GM23338 (cell line): ENCODE data around the gene MPO. TPM values are rescaled to one million over a fixed set of nuclear protein-coding genes. Genes with fewer than 3 reads are reported as not detected.

Source experiments
- ATAC-seq: fragments of 200-7000 bp; cut with Tn5 transposase; 3 replicates; pipeline ENCODE4 v1.9.1; 2020
- DNase-seq: peaks from one replicate; pipeline ENCODE4 v3.0.0-alpha.2; 2015; ENCODE audit warnings: low spot score
- H2AFZ ChIP-seq: fragments of 200-600 bp; sonication (generic); 2 replicates; pipeline ENCODE4 v1.8.0; 2016; ENCODE audit warnings: antibody characterized with exemption, mild to moderate bottlenecking, moderate library complexity
- H3F3A ChIP-seq: fragments of 200-600 bp; sonication (generic); replicated peaks from 2 replicates; pipeline ENCODE4 v1.8.0; 2017; ENCODE audit warnings: antibody characterized with exemption, mixed run types, low read depth
- H3K27ac ChIP-seq: fragments of 200-600 bp; sonication (generic); 2 replicates; pipeline ENCODE4 v1.6.1; 2016; ENCODE audit warnings: low read depth
- H3K27me3 ChIP-seq: fragments of 200-600 bp; sonication (generic); 2 replicates; pipeline ENCODE4 v1.8.0; 2016; ENCODE audit warnings: mild to moderate bottlenecking, mixed run types, moderate library complexity; ENCODE audit not compliant: insufficient read depth
- H3K36me3 ChIP-seq: fragments of 200-600 bp; sonication (generic); 2 replicates; pipeline ENCODE4 v1.8.0; 2016; ENCODE audit warnings: mild to moderate bottlenecking; ENCODE audit not compliant: insufficient read depth
- H3K4me1 ChIP-seq: fragments of 200-600 bp; sonication (generic); 2 replicates; pipeline ENCODE4 v1.8.0; 2016; ENCODE audit warnings: mild to moderate bottlenecking, moderate library complexity; ENCODE audit not compliant: insufficient read depth
- H3K4me2 ChIP-seq: fragments of 200-600 bp; sonication (generic); 2 replicates; pipeline ENCODE4 v1.7.1; 2017; ENCODE audit warnings: mixed run types
- H3K4me3 ChIP-seq: fragments of 200-600 bp; sonication (generic); 2 replicates; pipeline ENCODE4 v1.6.1; 2016; ENCODE audit warnings: mixed run types
- H3K79me2 ChIP-seq: fragments of 200-600 bp; sonication (generic); replicated peaks from 2 replicates; pipeline ENCODE4 v1.8.0; 2017; ENCODE audit warnings: mild to moderate bottlenecking; ENCODE audit not compliant: insufficient read depth
- H3K9me2 ChIP-seq: fragments of 200-600 bp; sonication (generic); 2 replicates; pipeline ENCODE4 v1.8.0; 2017; ENCODE audit not compliant: insufficient read depth
- H4K20me1 ChIP-seq: fragments of 200-600 bp; sonication (generic); replicated peaks from 2 replicates; pipeline ENCODE4 v1.8.0; 2017; ENCODE audit warnings: mild to moderate bottlenecking; ENCODE audit not compliant: insufficient read depth
- H3K27ac Mint-ChIP-seq: 2 replicates; pipeline ENCODE4 v1.8.0; 2020; ENCODE audit warnings: inconsistent platforms, mild to moderate bottlenecking, moderate library complexity, mixed read lengths
- H3K27me3 Mint-ChIP-seq: 3 replicates; pipeline ENCODE4 v1.8.0; 2022; ENCODE audit warnings: low read depth, mild to moderate bottlenecking, moderate library complexity, mixed read lengths, inconsistent platforms; ENCODE audit not compliant: insufficient read depth, poor library complexity
- H3K36me3 Mint-ChIP-seq: 3 replicates; pipeline ENCODE4 v1.8.0; 2021; ENCODE audit warnings: low read depth, mild to moderate bottlenecking, inconsistent platforms, moderate library complexity, mixed read lengths
- H3K4me1 Mint-ChIP-seq: 3 replicates; pipeline ENCODE4 v1.8.0; 2020; ENCODE audit warnings: mild to moderate bottlenecking, inconsistent platforms, mixed read lengths
- H3K4me3 Mint-ChIP-seq: 3 replicates; pipeline ENCODE4 v1.8.0; 2021; ENCODE audit warnings: moderate library complexity, mild to moderate bottlenecking, inconsistent platforms, mixed read lengths
- H3K9me3 Mint-ChIP-seq: 3 replicates; pipeline ENCODE4 v1.8.0; 2020; ENCODE audit warnings: moderate library complexity, mild to moderate bottlenecking, inconsistent platforms, mixed read lengths
- CREB1 ChIP-seq: fragments of 250-450 bp; sonication (Bioruptor Pico); IDR thresholded peaks from 2 replicates; pipeline ENCODE4 v1.5.0; 2020; ENCODE audit warnings: low read depth, mild to moderate bottlenecking, moderate library complexity
- EZH2 ChIP-seq: fragments of 200-600 bp; sonication (generic); IDR thresholded peaks from one replicate; pipeline ENCODE4 v1.8.0; 2017; ENCODE audit warnings: antibody characterized with exemption, mild to moderate bottlenecking, low read depth; ENCODE audit not compliant: unreplicated experiment
- EZH2phosphoT487 ChIP-seq: fragments of 200-600 bp; sonication (generic); IDR thresholded peaks from one replicate; pipeline ENCODE4 v1.8.1; 2018; ENCODE audit warnings: antibody characterized with exemption; ENCODE audit not compliant: unreplicated experiment
- JUNB ChIP-seq: IDR thresholded peaks from one replicate; pipeline ENCODE4 v1.6.1; 2016; ENCODE audit warnings: antibody characterized with exemption; ENCODE audit not compliant: unreplicated experiment
- NANOG ChIP-seq: IDR thresholded peaks from 2 replicates; pipeline ENCODE4 v1.6.1; 2016; ENCODE audit warnings: antibody characterized with exemption, borderline replicate concordance
- ZNF114 ChIP-seq: fragments of 250-450 bp; sonication (Bioruptor Pico); IDR thresholded peaks from 2 replicates; pipeline ENCODE4 v1.5.0; 2020; ENCODE audit warnings: mild to moderate bottlenecking, moderate library complexity
- ZNF331 ChIP-seq: fragments of 250-450 bp; sonication (Bioruptor Pico); IDR thresholded peaks from 2 replicates; pipeline ENCODE4 v1.5.0; 2020; ENCODE audit warnings: low read depth, mild to moderate bottlenecking, moderate library complexity
- polyA plus RNA-seq: library from polyadenylated mRNA; unstranded; fragments of >200 nt; fragmentation: Nextera tagmentation; extraction: Ambion mirVana; gene quantifications from 2 replicates; pipeline ENCODE4 v1.2.1, GENCODE V29; 2016
- total RNA-seq: library from RNA; depleted of rRNA; stranded (reverse); fragments of >200 nt; shearing (Covaris generic); gene quantifications from 2 replicates; pipeline ENCODE4 v1.2.3, GENCODE V29; 2014
- TF ChIP-seq, protein P1 (sequence below), 2 experiments: fragments of 200-600 bp in 1 of 2; sonication (generic) in 1 of 2; conservative IDR thresholded peaks; 2 replicates each; pipeline versions ENCODE4 v1.5.1 to v1.6.1; 2016 to 2017; ENCODE audit warnings: antibody characterized with exemption in 2 of 2, low read depth in 2 of 2, mild to moderate bottlenecking in 2 of 2, moderate library complexity in 1 of 2
- TF ChIP-seq, protein P2 (sequence below): IDR thresholded peaks from 2 replicates; pipeline ENCODE4 v1.6.1; 2016; ENCODE audit warnings: antibody characterized with exemption
- TF ChIP-seq, protein P3 (sequence below): IDR thresholded peaks from one replicate; pipeline ENCODE4 v1.6.1; 2018; ENCODE audit warnings: antibody characterized with exemption; ENCODE audit not compliant: unreplicated experiment

The MPO gene
- total and polyA plus RNA-seq, 2 experiments from 2014 or later: 0.08 TPM; not detected in 1

DNA sequence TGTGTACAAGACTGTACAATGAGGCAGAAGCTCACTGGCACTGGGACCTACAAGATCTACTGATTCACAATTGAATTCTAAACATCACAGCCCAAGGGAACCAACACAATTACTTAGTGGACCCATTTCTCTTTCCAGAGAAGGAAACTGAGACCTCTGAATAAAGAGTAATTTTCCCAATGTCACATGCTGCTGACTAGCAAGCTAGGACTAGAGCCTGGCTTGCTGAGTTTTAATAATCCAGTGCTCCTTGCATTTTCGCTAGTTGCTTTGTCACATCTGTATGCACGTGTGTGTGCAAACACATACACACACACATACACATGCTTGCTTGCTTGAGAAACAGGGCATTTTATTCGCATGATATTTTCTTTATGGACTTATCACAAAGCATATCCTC, 46.2 kb downstream of the MPO start:
- Histone ChIP-seq H3K9me2 (no peaks in the 10 kb centered on the region), H3K4me1 (no peaks in the 10 kb centered on the region; the same call in 1 of the 2 replicates), H3F3A (no peaks in the 10 kb centered on the region), H3K4me3 (no peak overlapping the region), H3K4me2 (no peak overlapping the region), H4K20me1 (no peaks in the 10 kb centered on the region), H2AFZ (no peak overlapping the region), H3K27me3 (peaks cover 15% of the 10 kb centered on the region; the same call in 1 of the 2 replicates), H3K27ac (no peak overlapping the region), H3K79me2 (no peaks in the 10 kb centered on the region), H3K36me3 (no peaks in the 10 kb centered on the region)
- Mint-ChIP-seq H3K9me3 (no peaks in the 10 kb centered on the region), H3K4me3 (no peak overlapping the region), H3K27ac (no peak overlapping the region), H3K36me3 (no peaks in the 10 kb centered on the region), H3K4me1 (no peaks in the 10 kb centered on the region), H3K27me3 (no peaks in the 10 kb centered on the region)
- no peak for TF ChIP-seq ZNF114
- no peak for TF ChIP-seq CREB1 (CRISPR knock-in tag)
- no peak for TF ChIP-seq NANOG
- TF ChIP-seq, protein P1, sequence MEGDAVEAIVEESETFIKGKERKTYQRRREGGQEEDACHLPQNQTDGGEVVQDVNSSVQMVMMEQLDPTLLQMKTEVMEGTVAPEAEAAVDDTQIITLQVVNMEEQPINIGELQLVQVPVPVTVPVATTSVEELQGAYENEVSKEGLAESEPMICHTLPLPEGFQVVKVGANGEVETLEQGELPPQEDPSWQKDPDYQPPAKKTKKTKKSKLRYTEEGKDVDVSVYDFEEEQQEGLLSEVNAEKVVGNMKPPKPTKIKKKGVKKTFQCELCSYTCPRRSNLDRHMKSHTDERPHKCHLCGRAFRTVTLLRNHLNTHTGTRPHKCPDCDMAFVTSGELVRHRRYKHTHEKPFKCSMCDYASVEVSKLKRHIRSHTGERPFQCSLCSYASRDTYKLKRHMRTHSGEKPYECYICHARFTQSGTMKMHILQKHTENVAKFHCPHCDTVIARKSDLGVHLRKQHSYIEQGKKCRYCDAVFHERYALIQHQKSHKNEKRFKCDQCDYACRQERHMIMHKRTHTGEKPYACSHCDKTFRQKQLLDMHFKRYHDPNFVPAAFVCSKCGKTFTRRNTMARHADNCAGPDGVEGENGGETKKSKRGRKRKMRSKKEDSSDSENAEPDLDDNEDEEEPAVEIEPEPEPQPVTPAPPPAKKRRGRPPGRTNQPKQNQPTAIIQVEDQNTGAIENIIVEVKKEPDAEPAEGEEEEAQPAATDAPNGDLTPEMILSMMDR (conservative IDR thresholded peaks at IDR 0.05; ENCODE audit: low read depth in 2 of 2): no peak
- TF ChIP-seq, protein P2, sequence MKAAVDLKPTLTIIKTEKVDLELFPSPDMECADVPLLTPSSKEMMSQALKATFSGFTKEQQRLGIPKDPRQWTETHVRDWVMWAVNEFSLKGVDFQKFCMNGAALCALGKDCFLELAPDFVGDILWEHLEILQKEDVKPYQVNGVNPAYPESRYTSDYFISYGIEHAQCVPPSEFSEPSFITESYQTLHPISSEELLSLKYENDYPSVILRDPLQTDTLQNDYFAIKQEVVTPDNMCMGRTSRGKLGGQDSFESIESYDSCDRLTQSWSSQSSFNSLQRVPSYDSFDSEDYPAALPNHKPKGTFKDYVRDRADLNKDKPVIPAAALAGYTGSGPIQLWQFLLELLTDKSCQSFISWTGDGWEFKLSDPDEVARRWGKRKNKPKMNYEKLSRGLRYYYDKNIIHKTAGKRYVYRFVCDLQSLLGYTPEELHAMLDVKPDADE: no peak
- DNase-seq: no peak
- no peak for ATAC-seq

DNA sequence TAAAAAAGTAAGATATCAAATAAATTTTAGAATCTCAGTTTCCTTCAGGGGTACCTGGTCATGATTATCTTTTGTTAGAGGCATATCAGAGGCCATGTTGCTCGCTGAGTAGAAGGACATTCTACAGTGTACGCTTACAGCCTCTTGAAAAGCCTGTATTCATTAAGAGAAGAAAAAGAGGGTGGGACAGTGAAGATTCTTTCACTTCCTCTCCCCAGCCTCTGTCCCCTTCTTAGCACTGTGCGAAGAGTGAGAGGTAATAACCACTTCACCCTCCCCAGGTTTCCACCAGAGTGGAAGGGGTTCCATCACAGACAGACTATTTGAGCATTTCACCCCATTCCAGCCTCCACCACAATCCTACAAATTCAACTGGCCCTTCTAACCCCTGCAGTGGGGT, 47.2 kb downstream of the MPO start:
- ATAC-seq: no peak
- H3K9me3 Mint-ChIP-seq: no peaks in the 10 kb centered on the region
- peaks cover 15% of the 10 kb centered on the region; the same call in 1 of the 2 replicates for H3K27me3 ChIP-seq
- no peak overlapping the region for H3K4me2 ChIP-seq
- H3K79me2 ChIP-seq: no peaks in the 10 kb centered on the region
- DNase-seq: no peak
- H3K4me1 Mint-ChIP-seq: peaks cover 8% of the 10 kb centered on the region
- H3F3A ChIP-seq: no peaks in the 10 kb centered on the region
- H3K36me3 ChIP-seq: no peaks in the 10 kb centered on the region
- H3K27ac ChIP-seq: no peak overlapping the region
- no peak overlapping the region for H3K27ac Mint-ChIP-seq
- H3K36me3 Mint-ChIP-seq: no peaks in the 10 kb centered on the region
- H3K4me3 ChIP-seq: no peak overlapping the region
- no peaks in the 10 kb centered on the region for H3K9me2 ChIP-seq
- H3K4me1 ChIP-seq: peaks cover 3% of the 10 kb centered on the region; the same call in 1 of the 2 replicates
- H3K27me3 Mint-ChIP-seq: no peaks in the 10 kb centered on the region
- H4K20me1 ChIP-seq: no peaks in the 10 kb centered on the region
- no peak overlapping the region for H3K4me3 Mint-ChIP-seq
- H2AFZ ChIP-seq: no peak overlapping the region
- TF ChIP-seq NANOG: no peak
- TF ChIP-seq EZH2: no peak
- TF ChIP-seq CREB1 (CRISPR knock-in tag): no peak
- TF ChIP-seq, protein P3, sequence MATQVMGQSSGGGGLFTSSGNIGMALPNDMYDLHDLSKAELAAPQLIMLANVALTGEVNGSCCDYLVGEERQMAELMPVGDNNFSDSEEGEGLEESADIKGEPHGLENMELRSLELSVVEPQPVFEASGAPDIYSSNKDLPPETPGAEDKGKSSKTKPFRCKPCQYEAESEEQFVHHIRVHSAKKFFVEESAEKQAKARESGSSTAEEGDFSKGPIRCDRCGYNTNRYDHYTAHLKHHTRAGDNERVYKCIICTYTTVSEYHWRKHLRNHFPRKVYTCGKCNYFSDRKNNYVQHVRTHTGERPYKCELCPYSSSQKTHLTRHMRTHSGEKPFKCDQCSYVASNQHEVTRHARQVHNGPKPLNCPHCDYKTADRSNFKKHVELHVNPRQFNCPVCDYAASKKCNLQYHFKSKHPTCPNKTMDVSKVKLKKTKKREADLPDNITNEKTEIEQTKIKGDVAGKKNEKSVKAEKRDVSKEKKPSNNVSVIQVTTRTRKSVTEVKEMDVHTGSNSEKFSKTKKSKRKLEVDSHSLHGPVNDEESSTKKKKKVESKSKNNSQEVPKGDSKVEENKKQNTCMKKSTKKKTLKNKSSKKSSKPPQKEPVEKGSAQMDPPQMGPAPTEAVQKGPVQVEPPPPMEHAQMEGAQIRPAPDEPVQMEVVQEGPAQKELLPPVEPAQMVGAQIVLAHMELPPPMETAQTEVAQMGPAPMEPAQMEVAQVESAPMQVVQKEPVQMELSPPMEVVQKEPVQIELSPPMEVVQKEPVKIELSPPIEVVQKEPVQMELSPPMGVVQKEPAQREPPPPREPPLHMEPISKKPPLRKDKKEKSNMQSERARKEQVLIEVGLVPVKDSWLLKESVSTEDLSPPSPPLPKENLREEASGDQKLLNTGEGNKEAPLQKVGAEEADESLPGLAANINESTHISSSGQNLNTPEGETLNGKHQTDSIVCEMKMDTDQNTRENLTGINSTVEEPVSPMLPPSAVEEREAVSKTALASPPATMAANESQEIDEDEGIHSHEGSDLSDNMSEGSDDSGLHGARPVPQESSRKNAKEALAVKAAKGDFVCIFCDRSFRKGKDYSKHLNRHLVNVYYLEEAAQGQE: no peak
- TF ChIP-seq ZNF114: no peak
- TF ChIP-seq, protein P1 (conservative IDR thresholded peaks at IDR 0.05; ENCODE audit: low read depth in 2 of 2): no peak
- no peak for TF ChIP-seq ZNF331 (CRISPR knock-in tag)
- TF ChIP-seq JUNB: no peak
- TF ChIP-seq EZH2phosphoT487: no peak
